ENCODE measurements around the gene TAGLN3.
"Not testable (repeated sequence)": the region's sequence is repeated elsewhere in the genome, so short reads cannot be mapped to it uniquely, and the experiment has no call there.

TAGLN3 gene

DNA sequence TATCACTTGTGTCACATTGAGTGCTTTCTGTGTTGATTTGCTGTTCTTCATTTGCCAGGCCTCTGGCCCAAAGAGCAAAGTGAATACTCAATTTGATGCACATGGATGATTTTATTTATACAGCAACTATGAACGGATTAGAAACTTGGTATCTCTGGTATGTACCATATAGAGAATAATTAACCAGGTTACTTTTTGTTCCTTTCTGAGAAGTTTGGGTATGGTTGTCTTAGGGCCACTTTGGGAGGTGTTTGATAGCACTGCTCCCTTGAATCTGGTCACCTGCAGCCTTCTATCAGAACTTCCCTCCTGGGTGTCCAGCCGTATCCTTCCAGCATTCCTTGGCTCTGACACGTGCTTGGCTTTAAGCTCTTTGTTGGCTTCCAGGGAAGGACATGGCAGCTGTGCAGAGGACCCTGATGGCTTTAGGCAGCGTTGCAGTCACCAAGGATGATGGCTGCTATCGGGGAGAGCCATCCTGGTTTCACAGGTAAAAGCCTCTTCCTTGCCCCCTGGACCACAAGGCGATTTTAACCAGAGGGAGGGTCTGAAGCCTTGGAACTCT, 12.7 kb downstream of the TAGLN3 start:
- DNase-seq, result no peak

DNA sequence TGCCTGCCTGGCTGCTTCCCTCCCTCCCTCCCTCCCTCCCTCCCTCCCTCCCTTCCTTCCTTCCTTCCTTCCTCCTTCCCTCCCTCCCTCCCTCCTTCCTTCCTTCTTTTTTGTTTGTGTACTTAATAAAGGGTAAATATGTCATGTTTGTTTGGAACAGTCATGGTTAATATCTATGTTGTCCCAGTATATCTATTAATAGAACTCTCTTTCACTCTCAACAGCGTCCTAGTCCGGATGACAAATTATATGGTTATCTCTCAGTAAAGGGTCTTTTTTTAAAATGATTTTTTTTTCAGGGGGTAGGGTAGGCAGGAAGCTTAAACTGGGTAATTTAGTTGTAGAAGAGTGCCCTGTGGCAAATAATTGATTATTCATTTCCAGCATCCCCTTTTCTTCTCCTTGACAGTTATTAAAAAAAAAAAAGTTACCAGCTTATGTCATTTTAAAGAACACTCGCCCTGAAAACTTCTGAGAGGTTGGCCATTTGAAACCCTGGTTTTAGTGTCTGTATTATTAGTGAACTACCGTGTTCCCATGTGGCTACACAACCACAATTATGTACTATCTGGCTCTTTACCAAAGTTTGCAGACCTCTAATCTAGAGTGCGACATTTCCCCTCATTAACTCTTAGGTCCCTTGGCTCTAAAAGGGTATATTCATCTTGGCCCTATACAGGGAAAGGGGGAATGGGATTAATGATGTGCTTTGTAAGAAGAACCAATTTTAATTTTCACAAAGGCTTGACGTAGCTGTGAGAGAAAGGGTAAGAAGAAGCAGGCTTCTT, 13.7 kb downstream of the TAGLN3 start:
- no peak for DNase-seq

DNA sequence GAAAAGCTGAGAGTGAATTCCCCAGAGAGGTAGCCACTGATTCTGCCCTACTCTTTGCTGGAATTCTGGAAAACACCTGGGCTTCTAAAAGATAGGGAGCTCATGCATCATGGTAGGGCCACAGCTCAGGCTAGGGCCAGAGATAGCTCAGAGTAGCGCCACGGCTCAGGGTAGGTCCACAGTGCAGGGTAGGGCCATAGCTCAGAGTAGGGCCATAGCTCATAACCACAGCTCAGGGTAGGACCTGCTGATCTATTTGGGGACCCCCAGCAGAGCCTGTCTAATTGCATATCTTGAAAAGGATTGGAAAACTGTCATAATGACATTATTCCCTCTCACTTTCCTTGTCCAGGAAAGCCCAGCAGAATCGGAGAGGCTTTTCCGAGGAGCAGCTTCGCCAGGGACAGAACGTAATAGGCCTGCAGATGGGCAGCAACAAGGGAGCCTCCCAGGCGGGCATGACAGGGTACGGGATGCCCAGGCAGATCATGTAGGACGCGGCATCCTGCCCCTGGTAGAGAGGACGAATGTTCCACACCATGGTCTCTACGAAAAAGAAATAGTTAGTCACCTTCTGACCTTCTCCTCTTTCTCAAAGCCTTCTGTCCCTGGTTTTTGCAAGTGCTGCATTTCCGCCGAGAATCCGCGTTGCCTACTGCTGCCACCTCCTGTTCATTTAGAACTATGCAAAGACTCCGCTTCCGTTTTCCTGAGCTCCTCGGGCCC, 14.5 kb downstream of the TAGLN3 start:
- no peak for DNase-seq

DNA sequence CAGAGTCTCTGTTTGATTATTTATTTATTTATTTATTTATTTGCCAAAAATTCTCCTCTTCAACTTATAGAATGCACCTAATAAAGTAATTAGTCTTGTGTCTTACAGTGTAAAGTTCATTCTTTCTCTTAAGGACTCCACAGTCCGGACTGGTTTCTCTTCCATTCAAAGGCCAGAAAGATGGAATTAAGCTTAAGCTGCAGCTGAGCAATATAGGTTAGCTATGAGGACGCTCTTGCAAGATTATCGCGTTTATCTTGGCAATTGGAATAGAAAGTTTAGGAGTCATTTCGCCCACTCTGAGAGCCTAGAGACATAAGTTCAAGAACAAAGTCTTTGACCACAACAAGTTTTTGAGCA, 15.0 kb downstream of the TAGLN3 start:
- no peak for DNase-seq

DNA sequence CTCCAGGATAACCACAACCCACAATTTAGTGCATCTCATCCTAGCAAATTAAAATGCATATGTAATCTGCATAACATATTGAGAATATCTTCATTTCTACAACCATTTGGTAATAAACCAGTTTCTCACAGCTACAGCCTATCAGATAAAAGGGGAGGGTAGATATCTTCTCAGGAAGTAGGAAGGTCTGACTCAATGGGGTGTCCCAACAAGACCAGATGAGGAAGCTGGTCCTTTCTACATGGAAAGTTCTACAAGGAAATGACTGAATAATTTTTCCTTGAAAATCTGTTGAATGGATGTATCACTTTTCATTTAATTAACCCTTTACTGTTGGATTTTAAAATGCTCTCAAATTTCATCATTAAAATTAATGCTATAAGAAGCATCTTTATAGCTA, 18.4 kb downstream of the TAGLN3 start:
- no peak for DNase-seq

DNA sequence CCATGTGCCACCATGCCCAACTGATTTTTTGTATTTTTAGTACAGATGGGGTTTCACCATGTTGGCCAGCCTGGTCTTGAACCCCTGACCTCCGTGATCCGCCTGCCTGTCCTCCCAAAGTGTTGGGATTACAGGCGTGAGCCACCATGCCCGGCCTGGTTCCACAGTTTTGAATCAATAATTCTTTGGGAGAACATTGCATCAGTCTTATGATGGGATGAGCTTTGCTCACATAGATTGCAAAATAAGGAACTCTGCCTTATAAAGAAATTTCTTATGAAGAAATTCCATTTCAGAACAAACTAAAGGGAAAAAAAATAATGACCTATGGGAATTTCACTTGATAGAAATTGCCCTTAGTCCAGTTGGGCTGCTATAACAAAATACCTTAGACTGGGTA, 20.0 kb downstream of the TAGLN3 start:
- no peak for DNase-seq

DNA sequence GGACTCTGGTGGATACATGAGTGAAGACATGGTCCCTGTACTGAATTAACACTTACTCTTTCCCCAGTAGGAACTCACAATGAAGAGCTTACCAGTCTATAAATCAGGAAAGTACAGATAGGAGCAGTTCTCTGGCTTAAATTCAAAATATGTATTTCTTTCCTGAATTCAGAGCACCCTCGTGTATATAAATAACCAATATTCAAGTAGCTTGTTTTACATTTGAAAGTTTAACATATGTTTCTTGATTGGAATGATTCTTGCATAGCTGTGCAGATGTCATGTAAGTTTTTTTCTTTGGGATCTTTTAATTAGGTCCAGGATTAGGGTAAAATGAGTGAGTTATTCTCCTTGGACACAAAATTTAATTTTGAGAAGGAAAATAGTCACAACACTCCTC, 21.0 kb downstream of the TAGLN3 start:
- DNase-seq, result no peak

DNA sequence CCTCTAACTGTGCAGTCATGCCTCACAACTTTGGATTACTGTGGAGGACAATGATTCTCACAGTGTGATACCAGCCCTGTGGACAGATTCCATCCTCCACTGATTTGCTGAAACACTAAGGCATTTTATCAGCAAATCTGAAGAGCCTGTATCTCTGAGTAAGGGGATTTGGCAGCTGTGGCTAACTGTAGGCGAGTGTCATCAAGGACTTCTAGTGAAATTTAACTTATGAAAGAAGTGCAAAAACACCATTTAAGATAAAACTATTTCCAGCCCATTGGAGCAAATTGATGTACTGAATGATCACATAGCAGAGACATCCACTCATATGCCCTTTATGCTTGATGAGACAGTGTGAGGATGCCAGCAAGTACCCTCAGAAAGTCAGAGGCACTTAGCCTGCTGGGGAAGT, 22.0 kb downstream of the TAGLN3 start:
- DNase-seq, result no peak

DNA sequence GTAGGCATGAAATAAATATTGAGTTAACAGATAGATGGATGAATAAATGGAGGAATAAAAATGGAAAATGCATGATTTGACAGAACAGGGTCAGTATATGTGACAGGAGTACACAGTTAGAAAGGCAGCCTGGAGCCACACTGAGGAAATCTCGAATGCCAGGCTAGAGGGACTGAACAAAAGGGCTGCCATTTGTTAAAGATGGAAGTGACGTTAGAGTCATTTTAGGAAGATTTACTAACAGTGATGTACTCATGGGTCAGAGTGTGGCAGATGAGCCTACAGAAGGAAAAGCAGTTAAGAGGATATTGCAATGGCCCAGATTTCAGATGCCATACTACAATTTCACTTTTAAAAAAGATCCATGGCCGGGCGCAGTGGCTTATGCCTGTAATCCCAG, 28.4 kb downstream of the TAGLN3 start:
- no peak for DNase-seq

DNA sequence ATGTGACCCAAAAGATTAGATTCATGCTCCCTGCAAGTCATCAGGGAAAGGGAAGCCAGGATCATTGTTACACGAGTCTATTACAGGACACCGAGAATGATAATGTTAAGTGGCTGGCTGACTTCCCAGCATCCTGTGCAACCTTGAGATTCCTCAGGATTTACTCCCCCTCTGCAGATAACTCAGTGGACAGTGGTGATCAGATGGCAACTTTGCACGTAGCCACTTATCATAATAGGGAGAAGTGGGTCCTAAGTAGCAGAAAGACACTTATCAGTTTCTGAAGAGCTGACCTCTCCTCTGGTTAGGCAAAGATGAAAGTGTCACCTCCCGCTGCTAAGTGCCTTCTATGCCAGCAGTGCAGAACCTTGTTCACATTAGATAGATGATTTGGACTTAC, 29.1 kb downstream of the TAGLN3 start:
- no peak for DNase-seq

DNA sequence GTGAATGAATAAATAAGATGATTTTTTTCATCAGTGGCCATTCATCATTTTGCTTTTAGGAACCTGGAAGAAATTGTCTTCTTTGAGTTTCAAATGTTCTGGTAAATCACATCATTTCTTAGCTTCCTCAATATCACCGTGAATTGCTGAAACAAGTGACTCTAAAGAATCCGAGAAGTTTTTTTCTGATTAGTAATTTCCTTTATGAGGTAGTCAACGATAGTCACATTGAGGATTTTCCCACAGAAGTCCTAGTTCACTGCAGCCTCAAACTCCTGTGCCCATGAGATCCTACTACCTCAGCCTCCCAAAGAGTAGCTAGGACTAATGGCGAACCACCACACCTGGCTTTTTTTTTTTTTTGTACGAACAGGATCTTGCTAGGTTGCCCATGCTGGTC, 32.2 kb downstream of the TAGLN3 start:
- no peak for DNase-seq

DNA sequence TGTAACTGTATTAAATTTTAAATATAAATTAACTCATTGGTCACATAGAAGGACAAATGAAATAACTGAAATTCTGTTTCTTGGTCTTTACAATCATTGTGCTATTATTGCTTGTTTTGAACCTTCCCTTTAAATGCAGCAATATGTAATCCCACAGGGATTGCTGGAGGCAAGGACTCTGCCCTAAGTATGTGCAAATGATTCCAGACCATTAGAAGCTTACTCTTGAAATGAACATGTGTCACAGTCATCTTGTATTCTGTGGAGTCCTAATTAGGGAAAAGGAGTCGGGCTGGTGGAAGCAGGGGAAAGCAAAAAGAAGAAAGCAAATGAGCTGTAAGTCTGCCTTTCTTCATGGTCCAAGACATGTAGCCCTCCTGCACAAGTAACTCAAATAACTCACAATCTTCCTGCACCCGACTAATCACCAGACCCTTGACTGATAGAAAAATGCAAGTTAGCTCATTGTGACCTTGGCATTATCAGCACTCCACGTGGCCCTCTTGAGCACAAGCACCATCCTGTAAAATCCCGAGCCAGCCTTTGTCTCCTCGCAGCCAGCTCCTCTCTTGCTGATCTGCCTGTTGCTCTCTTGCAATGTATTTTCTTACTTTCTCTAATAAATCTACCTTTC, 33.5 kb downstream of the TAGLN3 start:
- DNase-seq, result no peak

DNA sequence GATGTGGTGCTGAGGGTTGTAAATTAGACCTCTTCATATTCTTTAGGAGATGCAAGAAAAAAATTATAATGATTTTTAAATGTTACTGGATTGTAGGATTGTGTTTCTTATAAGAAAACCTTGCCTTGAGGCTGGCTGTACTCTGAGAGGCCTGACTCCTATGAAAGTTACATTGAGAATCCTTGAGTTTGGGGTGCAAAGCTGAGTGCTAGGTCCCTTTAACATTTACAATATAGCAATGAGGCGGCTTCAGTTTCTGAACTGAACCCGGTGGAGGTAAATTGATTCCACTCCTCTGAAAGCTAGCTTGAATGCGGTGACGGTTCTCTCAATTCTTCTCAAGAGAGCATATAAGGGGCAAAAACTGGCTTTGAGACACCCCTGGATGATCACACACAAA, 35.7 kb downstream of the TAGLN3 start, which contains the start of gene TMPRSS7:
Gene TMPRSS7 (plus strand): TSS at position 301 of the 400 bp plus-strand sequence. CDS start 110 bp downstream, outside the sequence.
- no peak for DNase-seq

DNA sequence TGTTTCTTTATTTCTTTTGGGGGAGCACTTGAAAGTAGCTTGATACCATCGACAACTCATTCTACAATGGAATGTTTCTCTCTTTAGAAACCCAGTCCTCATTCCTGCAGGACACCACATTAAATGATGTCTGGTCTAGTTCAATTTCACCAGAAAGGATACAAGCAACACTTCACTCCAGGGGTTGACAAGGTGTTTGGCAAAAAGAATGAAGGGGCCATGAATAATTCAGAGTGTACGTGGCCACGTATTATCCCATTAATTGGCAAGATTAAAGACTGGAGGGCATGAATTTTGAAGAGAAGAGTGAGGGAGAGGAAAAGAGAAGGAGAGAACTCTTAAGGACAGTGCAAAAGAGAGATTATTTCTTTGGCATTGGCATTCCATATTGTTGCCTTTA, 36.5 kb downstream of the TAGLN3 start:
- DNase-seq, result no peak

DNA sequence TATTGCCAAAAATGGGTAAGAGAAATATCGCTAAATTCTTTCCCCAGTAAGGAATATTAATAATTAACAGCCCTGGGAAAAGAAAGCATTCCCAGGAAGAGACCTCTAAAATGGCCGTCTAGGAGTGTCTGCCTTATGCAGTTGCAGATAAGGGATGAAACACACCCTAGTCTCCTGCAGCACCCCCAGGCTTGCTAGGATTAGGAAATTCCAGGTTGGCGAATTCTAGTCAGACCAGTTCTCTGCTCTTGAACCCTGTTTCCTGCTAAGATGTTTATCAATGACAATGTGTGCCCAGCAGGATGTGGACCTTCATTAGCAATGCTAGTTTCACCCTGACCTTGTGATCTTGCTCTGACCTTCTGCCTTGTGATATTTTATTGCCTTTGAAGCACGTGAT, 38.5 kb downstream of the TAGLN3 start:
- not testable (repeated sequence) for DNase-seq

DNA sequence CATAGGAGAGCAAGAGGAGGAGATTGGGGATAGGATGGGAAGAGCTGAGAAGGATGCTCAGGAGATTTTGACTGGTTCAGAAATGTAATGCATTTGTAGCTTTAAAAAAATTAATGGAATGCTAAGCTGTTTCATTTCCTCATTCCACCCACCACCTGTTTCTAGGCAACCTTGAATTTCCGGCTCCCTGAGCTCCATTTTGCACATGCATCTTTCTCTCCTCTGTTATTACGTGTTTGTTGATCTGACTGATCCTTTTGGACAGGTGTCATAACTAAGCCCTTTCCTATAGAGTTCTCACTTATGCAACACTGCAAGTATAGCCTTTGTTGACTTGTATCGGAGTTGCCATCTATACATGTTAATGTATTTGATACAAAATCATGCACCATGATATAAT, 40.1 kb downstream of the TAGLN3 start:
- DNase-seq, result no peak

DNA sequence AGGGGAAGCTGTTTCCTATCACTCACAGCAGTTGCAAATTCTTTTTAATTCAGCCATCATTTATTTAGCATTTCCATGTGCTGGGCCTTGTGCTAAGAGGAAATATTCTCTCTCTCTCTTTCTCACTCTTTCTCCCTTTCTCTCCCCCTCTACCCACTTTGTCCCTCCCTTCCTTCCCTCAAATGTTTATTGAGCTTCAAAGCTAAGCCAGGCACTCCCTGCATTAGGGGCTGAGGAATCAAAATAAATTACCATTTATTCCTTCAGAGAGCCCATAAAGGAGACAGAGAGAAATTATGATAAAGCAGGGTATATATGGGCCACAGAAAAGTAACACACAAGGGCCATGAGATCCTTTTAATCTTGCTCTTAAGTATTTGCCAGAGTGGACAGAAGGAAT, 42.6 kb downstream of the TAGLN3 start:
- DNase-seq, result no peak

DNA sequence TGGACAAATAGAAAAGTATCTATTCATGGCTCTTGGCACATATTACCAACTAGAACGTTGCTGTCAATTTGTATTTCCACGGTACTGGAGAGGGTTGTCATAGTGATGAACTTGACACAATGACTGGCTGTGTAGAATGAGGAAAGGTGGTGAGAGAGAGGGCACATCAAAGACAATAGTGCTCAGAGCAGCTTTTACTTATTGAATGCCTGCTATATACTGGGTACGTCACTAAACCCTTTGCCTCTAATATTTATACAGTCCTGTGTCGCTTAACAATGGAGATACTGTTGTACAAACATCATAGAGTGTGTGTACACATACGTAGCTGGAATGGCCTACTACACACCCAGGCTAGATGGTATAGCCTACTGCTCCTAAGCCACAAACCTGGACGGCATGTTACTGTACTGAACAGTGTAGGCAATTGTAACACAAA, 44.1 kb downstream of the TAGLN3 start:
- no peak for DNase-seq

DNA sequence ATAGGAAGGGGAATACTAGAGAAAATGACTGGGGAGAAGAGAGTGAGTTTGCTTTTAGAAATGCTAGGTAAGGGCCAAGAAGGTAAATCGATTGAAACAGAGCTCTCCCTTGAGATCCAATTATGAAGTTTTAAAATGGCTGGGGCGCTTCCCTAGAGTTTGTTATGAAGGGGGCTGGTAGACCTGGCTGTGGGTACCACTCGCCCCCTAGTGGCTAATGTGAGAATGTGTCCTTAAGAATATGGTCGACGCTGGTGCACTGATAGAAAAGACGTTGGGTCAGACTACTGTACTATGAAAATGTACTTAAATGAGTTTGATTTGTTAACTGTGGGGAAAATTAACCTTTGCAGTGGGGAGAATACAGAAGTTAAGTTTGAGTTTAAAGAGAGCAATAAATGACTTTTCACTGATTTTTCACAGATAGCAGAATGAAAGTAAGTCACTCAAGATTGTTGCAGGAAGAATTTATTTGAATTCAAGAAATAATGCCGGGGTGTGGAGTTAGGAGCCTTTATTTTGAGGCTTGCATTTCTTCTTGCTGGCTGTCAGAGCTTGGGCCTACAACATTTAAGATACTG, 45.0 kb downstream of the TAGLN3 start:
- DNase-seq, result peak; percentile 86

DNA sequence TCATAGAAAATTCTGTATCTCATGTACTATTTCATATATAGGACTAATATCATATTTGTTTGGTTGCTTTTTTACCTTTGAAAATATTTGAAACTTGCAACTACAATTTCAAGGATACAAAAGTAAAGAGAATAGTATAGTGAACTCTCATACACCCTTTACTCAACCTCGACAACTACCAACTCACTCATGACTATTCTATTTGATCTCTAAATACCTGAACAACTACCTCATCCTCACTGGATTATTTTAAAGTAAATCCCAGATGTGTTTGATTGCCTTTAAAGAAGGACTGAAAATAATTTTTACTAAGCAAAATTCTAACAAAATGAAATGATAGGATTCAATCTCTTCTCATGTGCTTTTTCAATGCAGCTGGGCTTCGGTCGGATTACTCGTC, 47.9 kb downstream of the TAGLN3 start:
- DNase-seq, result no peak

DNA sequence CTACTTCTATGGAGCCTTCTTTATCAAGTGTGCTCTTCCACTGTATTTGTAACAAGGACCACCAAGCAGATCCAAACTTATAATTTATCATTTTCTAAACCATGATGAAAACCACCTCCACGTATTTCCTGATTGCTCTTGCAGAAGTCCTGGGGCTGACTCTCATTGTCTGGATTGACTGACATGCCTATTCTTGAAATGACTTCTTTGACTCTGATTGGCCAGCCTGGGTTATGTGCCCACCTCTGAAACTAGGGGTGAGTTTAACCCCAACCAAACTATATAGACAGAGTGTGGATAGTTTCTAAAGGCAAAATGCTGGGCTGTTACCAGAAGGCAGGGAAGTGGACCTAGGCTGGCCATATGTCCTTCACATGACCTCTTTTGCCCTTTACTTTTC, 48.5 kb downstream of the TAGLN3 start:
- no peak for DNase-seq

DNA sequence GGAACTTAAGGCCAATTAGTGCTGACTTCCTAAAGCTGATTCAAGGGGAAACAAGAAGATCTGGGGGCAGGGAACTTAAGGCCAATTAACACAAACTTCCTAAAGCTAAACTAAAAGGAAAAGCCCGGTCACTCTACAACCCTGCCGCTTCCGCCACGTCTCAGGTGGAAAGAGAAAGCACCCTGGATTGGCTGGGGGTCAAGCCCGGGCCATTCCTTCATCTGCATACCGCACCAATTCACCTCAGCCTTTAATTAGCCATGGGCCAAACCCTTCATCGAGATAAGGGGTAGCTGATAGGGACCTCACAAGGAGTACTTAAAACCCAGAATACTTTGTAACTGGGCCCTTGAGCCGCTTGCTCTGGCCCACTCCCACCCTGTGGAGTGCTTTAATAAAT, 50.2 kb downstream of the TAGLN3 start:
- DNase-seq, result no peak

DNA sequence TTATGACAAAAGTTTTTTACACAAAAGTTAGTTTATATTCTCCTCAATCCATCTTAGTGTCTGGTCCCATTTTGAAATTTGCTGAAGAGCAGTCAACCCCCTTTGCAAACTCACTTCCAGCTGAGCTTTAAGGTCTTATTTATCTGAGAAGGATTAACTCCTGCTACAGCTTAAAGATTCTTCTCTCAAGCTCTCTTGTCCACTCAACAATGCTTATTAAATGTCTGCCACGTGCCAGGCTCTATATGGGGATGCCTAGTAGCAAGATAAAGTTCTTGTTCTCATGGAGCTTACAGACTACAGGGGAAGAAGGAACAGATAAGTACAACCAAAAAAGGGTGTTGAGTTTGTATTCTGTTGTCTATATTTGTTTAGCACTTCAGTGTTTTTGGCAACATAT, 54.5 kb downstream of the TAGLN3 start:
- DNase-seq, result no peak

All from DMS 273 treated with DMSO at 0.1 percent for 48 hours (cell line).